ENCODE measurements around the gene NOPCHAP1.

The NOPCHAP1 gene

GRCh38 chr12:104997541-104997940 is 11.4 kb downstream of the NOPCHAP1 start:
- TF ChIP-seq EZH2 (IDR thresholded peaks at IDR 0.05; ENCODE audit: borderline replicate concordance, low read length): no peak
- no peak for TF ChIP-seq CTCF (IDR thresholded peaks at IDR 0.05; ENCODE audit: low read length)
- H3K36me3 ChIP-seq (ENCODE audit: insufficient read depth, low read length): peaks cover 86% of the 10 kb centered on the region

GRCh38 chr12:104998423-104999346 is 12.6 kb downstream of the NOPCHAP1 start:
- H4K20me1 ChIP-seq (ENCODE audit: insufficient read depth, low read length): no peaks in the 10 kb centered on the region
- H2AFZ ChIP-seq (ENCODE audit: low read length): no peak overlapping the region
- TF ChIP-seq EZH2 (IDR thresholded peaks at IDR 0.05; ENCODE audit: borderline replicate concordance, low read length) (no peak), CTCF (IDR thresholded peaks at IDR 0.05; ENCODE audit: low read length) (no peak)
- H3K9me2 ChIP-seq (ENCODE audit: low read depth, low read length): no peaks in the 10 kb centered on the region
- no peaks in the 10 kb centered on the region for H3K27me3 ChIP-seq (ENCODE audit: insufficient read depth, low read length)
- H3K36me3 ChIP-seq (ENCODE audit: insufficient read depth, low read length): peaks cover 86% of the 10 kb centered on the region
- H3F3A ChIP-seq (ENCODE audit: insufficient read depth, low read length): no peaks in the 10 kb centered on the region
- no peak overlapping the region for H3K9ac ChIP-seq (ENCODE audit: low read length)
- no peak overlapping the region for H3K4me3 ChIP-seq (ENCODE audit: low read depth, low read length, poor library complexity, severe bottlenecking)
- no peaks in the 10 kb centered on the region for H3K79me2 ChIP-seq (ENCODE audit: insufficient read depth, low read length)
- no peak overlapping the region for H3K4me2 ChIP-seq (ENCODE audit: low read length)
- H3K27ac ChIP-seq (ENCODE audit: low read depth, low read length, poor library complexity, severe bottlenecking): peak overlapping the region; percentile 28
- peaks cover 9% of the 10 kb centered on the region for H3K4me1 ChIP-seq (ENCODE audit: insufficient read depth, low read length, severe bottlenecking)
- no peaks in the 10 kb centered on the region for H3K9me3 ChIP-seq (ENCODE audit: low read length)

More at GRCh38 chr12:104997541-104997940, 11.4 kb downstream of the NOPCHAP1 start:
- Histone ChIP-seq H2AFZ (ENCODE audit: low read length) (no peak overlapping the region), H3K4me1 (ENCODE audit: insufficient read depth, low read length, severe bottlenecking) (peaks cover 9% of the 10 kb centered on the region), H4K20me1 (ENCODE audit: insufficient read depth, low read length) (no peaks in the 10 kb centered on the region), H3K9me2 (ENCODE audit: low read depth, low read length) (no peaks in the 10 kb centered on the region), H3F3A (ENCODE audit: insufficient read depth, low read length) (no peaks in the 10 kb centered on the region), H3K79me2 (ENCODE audit: insufficient read depth, low read length) (no peaks in the 10 kb centered on the region), H3K27ac (ENCODE audit: low read depth, low read length, poor library complexity, severe bottlenecking) (no peak overlapping the region), H3K27me3 (ENCODE audit: insufficient read depth, low read length) (no peaks in the 10 kb centered on the region), H3K9me3 (ENCODE audit: low read length) (no peaks in the 10 kb centered on the region), H3K4me3 (ENCODE audit: low read depth, low read length, poor library complexity, severe bottlenecking) (no peak overlapping the region), H3K9ac (ENCODE audit: low read length) (no peak overlapping the region), H3K4me2 (ENCODE audit: low read length) (no peak overlapping the region)

GRCh38 chr12:104999347-104999685 is 13.2 kb downstream of the NOPCHAP1 start:
- Histone ChIP-seq H3K4me2 (ENCODE audit: low read length) (no peak overlapping the region), H3K4me1 (ENCODE audit: insufficient read depth, low read length, severe bottlenecking) (peaks cover 9% of the 10 kb centered on the region), H3K9me2 (ENCODE audit: low read depth, low read length) (no peaks in the 10 kb centered on the region), H3K27ac (ENCODE audit: low read depth, low read length, poor library complexity, severe bottlenecking) (no peak overlapping the region), H4K20me1 (ENCODE audit: insufficient read depth, low read length) (no peaks in the 10 kb centered on the region), H3K4me3 (ENCODE audit: low read depth, low read length, poor library complexity, severe bottlenecking) (no peak overlapping the region), H3K9ac (ENCODE audit: low read length) (no peak overlapping the region), H3K9me3 (ENCODE audit: low read length) (no peaks in the 10 kb centered on the region), H3K27me3 (ENCODE audit: insufficient read depth, low read length) (no peaks in the 10 kb centered on the region), H3F3A (ENCODE audit: insufficient read depth, low read length) (no peaks in the 10 kb centered on the region), H3K79me2 (ENCODE audit: insufficient read depth, low read length) (no peaks in the 10 kb centered on the region), H3K36me3 (ENCODE audit: insufficient read depth, low read length) (peaks cover 88% of the 10 kb centered on the region), H2AFZ (ENCODE audit: low read length) (no peak overlapping the region)
- TF ChIP-seq CTCF (IDR thresholded peaks at IDR 0.05; ENCODE audit: low read length): no peak
- no peak for TF ChIP-seq EZH2 (IDR thresholded peaks at IDR 0.05; ENCODE audit: borderline replicate concordance, low read length)
